H1 (cell line): Measurements from ENCODE around the gene ZNF879. TPM values are rescaled to one million over a fixed set of nuclear protein-coding genes. Genes with fewer than 3 reads are reported as not detected.

Source experiments
- CTCF ChIA-PET: fragments of 300-600 bp; sonication (Branson Sonifier 250); formaldehyde crosslinking; loops from one replicate; lab custom pipeline; 2021; ENCODE audit not compliant: partially characterized antibody; lab: Charles Lee
- POLR2A ChIA-PET: fragments of 300-600 bp; sonication (Branson Sonifier 250); formaldehyde crosslinking; loops from one replicate; lab custom pipeline; 2021; ENCODE audit warnings: inconsistent platforms; ENCODE audit not compliant: partially characterized antibody; lab: Charles Lee
- DNase-seq, 2 experiments: peaks; one replicate each; pipeline versions ENCODE4 v3.0.0 to v3.0.0-alpha.2; 2010 to 2022; ENCODE audit warnings: low spot score in 2 of 2, low read depth in 1 of 2, mixed read lengths in 1 of 2
- FAIRE-seq: peaks from 2 replicates; lab custom pipeline; 2011; peaks lifted over from hg19 to GRCh38; lab: Jason Lieb, UNC
- H2AFZ ChIP-seq: 2 replicates; pipeline ENCODE4 v1.8.1; 2012; ENCODE audit warnings: low read length, inconsistent platforms
- H2AK5ac ChIP-seq: 2 replicates; pipeline ENCODE4 v1.6.1; 2013; ENCODE audit warnings: low read depth, low read length
- H2BK120ac ChIP-seq: replicated peaks from 2 replicates; pipeline ENCODE3; 2013; ENCODE audit warnings: low read depth, low read length, inconsistent platforms
- H2BK12ac ChIP-seq: 2 replicates; pipeline ENCODE4 v1.6.1; 2013; ENCODE audit warnings: low read depth, low read length
- H2BK15ac ChIP-seq: 2 replicates; pipeline ENCODE4 v1.6.1; 2013; ENCODE audit warnings: low read length
- H2BK20ac ChIP-seq: 2 replicates; pipeline ENCODE4 v1.6.1; 2013; ENCODE audit warnings: low read length
- H2BK5ac ChIP-seq: 2 replicates; pipeline ENCODE4 v1.6.1; 2013; ENCODE audit warnings: low read depth, low read length
- H3K14ac ChIP-seq: 2 replicates; pipeline ENCODE4 v1.6.1; 2013; ENCODE audit warnings: inconsistent platforms; ENCODE audit not compliant: insufficient read length
- H3K18ac ChIP-seq: 2 replicates; pipeline ENCODE4 v1.6.1; 2013; ENCODE audit warnings: low read length; ENCODE audit errors: extremely low read depth
- H3K23ac ChIP-seq: 2 replicates; pipeline ENCODE4 v1.6.1; 2013; ENCODE audit warnings: inconsistent platforms; ENCODE audit not compliant: insufficient read length
- H3K23me2 ChIP-seq: 2 replicates; pipeline ENCODE4 v1.6.1; 2013; ENCODE audit warnings: low read depth, low read length
- H3K27ac ChIP-seq: 2 replicates; pipeline ENCODE4 v1.6.1; 2011; ENCODE audit warnings: low read depth, low read length, inconsistent platforms
- H3K27me3 ChIP-seq, 4 experiments: replicated peaks in 1 of 4; 1 replicate in 1 of 4; 2 replicates in 3 of 4; pipeline versions ENCODE4 v1.6.1 to v1.8.1; 2011 to 2013; ENCODE audit warnings: low read length in 3 of 4, mild to moderate bottlenecking in 3 of 4, inconsistent platforms in 2 of 4, mixed read lengths in 2 of 4, moderate library complexity in 1 of 4; ENCODE audit not compliant: control insufficient read depth in 3 of 4, insufficient read depth in 3 of 4; ENCODE audit errors: extremely low read depth in 1 of 4
- H3K36me3 ChIP-seq, 4 experiments: 2 replicates each; pipeline versions ENCODE4 v1.6.1 to v1.8.1; 2011 to 2013; ENCODE audit warnings: mild to moderate bottlenecking in 4 of 4, low read length in 3 of 4, moderate library complexity in 2 of 4, control low read depth in 1 of 4, inconsistent platforms in 1 of 4; ENCODE audit not compliant: insufficient read depth in 4 of 4, control insufficient read depth in 2 of 4
- H3K4ac ChIP-seq: replicated peaks from 2 replicates; pipeline ENCODE3; 2013; ENCODE audit warnings: low read length, low read depth, mixed read lengths, inconsistent platforms; ENCODE audit not compliant: insufficient read length
- H3K4me1 ChIP-seq, 4 experiments: replicated peaks in 1 of 4; 1 replicate in 1 of 4; 2 replicates in 3 of 4; pipeline versions ENCODE4 v1.6.1 to v1.8.1; 2011 to 2013; ENCODE audit warnings: low read length in 3 of 4, inconsistent platforms in 2 of 4, mixed read lengths in 1 of 4; ENCODE audit not compliant: insufficient read depth in 4 of 4, control insufficient read depth in 3 of 4
- H3K4me2 ChIP-seq, 2 experiments: 2 replicates each; pipeline versions ENCODE4 v1.6.1 to v1.8.1; 2011 to 2013; ENCODE audit warnings: low read depth in 2 of 2, low read length in 2 of 2, control low read depth in 1 of 2, inconsistent platforms in 1 of 2, mild to moderate bottlenecking in 1 of 2; ENCODE audit not compliant: insufficient read depth in 1 of 2
- H3K4me3 ChIP-seq, 4 experiments: fragments of 200-600, 300-600 bp in 1 of 4; sonication (generic), shearing (Covaris generic), sonication (Bioruptor Twin) in 1 of 4; 2 replicates each; pipeline versions ENCODE4 v1.5.1 to v1.8.1; 2011 to 2016; ENCODE audit warnings: low read length in 4 of 4, low read depth in 3 of 4, control low read depth in 2 of 4, inconsistent platforms in 2 of 4, mild to moderate bottlenecking in 2 of 4, mixed read lengths in 1 of 4, moderate library complexity in 1 of 4; ENCODE audit not compliant: insufficient read depth in 2 of 4; ENCODE audit errors: extremely low read depth in 1 of 4
- H3K56ac ChIP-seq: replicated peaks from 2 replicates; pipeline ENCODE3; 2013; ENCODE audit warnings: low read depth, mild to moderate bottlenecking, mixed read lengths, low read length, inconsistent platforms; ENCODE audit not compliant: insufficient read length
- H3K79me1 ChIP-seq: 2 replicates; pipeline ENCODE4 v1.6.1; 2013; ENCODE audit warnings: low read depth, low read length, control low read depth
- H3K79me2 ChIP-seq, 2 experiments: 2 replicates each; pipeline versions ENCODE4 v1.6.1 to v1.8.1; 2012 to 2013; ENCODE audit warnings: low read length in 2 of 2, mild to moderate bottlenecking in 2 of 2, inconsistent platforms in 1 of 2; ENCODE audit not compliant: insufficient read depth in 2 of 2, control insufficient read depth in 1 of 2
- H3K9ac ChIP-seq, 4 experiments: replicated peaks in 1 of 4; 1 replicate in 1 of 4; 2 replicates in 3 of 4; pipeline versions ENCODE4 v1.6.1 to v1.8.1; 2011 to 2013; ENCODE audit warnings: low read depth in 3 of 4, low read length in 3 of 4, control low read depth in 2 of 4, mild to moderate bottlenecking in 2 of 4, moderate library complexity in 2 of 4, inconsistent platforms in 1 of 4; ENCODE audit errors: extremely low read depth in 1 of 4
- H3K9me3 ChIP-seq, 2 experiments: 2 replicates each; pipeline versions ENCODE4 v1.6.1 to v1.8.1; 2012 to 2013; ENCODE audit warnings: mild to moderate bottlenecking in 2 of 2, moderate library complexity in 2 of 2, control low read depth in 1 of 2, inconsistent platforms in 1 of 2, low read depth in 1 of 2, low read length in 1 of 2, mixed read lengths in 1 of 2; ENCODE audit not compliant: insufficient read depth in 2 of 2
- H4K20me1 ChIP-seq, 2 experiments: replicated peaks in 1 of 2; 2 replicates each; pipeline versions ENCODE3 to v1.8.1; 2011 to 2013; ENCODE audit warnings: inconsistent platforms in 2 of 2, low read length in 2 of 2, mild to moderate bottlenecking in 1 of 2; ENCODE audit not compliant: insufficient read depth in 2 of 2, control insufficient read depth in 1 of 2
- H4K5ac ChIP-seq: 2 replicates; pipeline ENCODE4 v1.6.1; 2013; ENCODE audit warnings: low read length, low read depth, mixed read lengths, inconsistent platforms; ENCODE audit not compliant: insufficient read length
- H4K8ac ChIP-seq: 2 replicates; pipeline ENCODE4 v1.8.0; 2013; ENCODE audit warnings: mild to moderate bottlenecking, moderate library complexity, low read length, inconsistent platforms; ENCODE audit not compliant: insufficient read depth; ENCODE audit errors: extremely low read depth
- H4K91ac ChIP-seq: replicated peaks from 2 replicates; pipeline ENCODE3; 2013; ENCODE audit warnings: low read length, mixed read lengths, inconsistent platforms; ENCODE audit not compliant: insufficient read length
- ASH2L ChIP-seq: fragments of 200-600, 300-600 bp; sonication (generic); IDR thresholded peaks from one replicate; pipeline ENCODE4 v1.7.1; 2017; ENCODE audit warnings: low read length
- CTBP2 ChIP-seq: IDR thresholded peaks from 2 replicates; pipeline ENCODE4 v1.7.0; 2011; ENCODE audit warnings: borderline replicate concordance, mild to moderate bottlenecking, moderate library complexity, mixed read lengths, low read length; ENCODE audit not compliant: insufficient read depth, insufficient read length
- EP300 ChIP-seq, 2 experiments: IDR thresholded peaks; 1 replicate in 1 of 2; 2 replicates in 1 of 2; pipeline ENCODE4 v1.6.1; 2011 to 2012; ENCODE audit warnings: low read depth in 2 of 2, low read length in 2 of 2, mild to moderate bottlenecking in 2 of 2, borderline replicate concordance in 1 of 2, inconsistent platforms in 1 of 2, moderate library complexity in 1 of 2
- FOSL1 ChIP-seq: IDR thresholded peaks from 2 replicates; pipeline ENCODE4 v1.6.1; 2011; ENCODE audit warnings: mild to moderate bottlenecking, low read depth, low read length, moderate library complexity; ENCODE audit not compliant: insufficient read depth
- JUND ChIP-seq: IDR thresholded peaks from 2 replicates; pipeline ENCODE4 v1.6.1; 2011; ENCODE audit warnings: mild to moderate bottlenecking, improper control_type of control experiment, low read length
- KDM1A ChIP-seq: fragments of 200-600, 300-600 bp; sonication (generic); IDR thresholded peaks from 2 replicates; pipeline ENCODE4 v1.7.1; 2016; ENCODE audit warnings: mild to moderate bottlenecking, low read length, borderline replicate concordance
- KDM4A ChIP-seq: IDR thresholded peaks from one replicate; pipeline ENCODE4 v1.7.1; 2012; ENCODE audit warnings: low read depth, mild to moderate bottlenecking, moderate library complexity, low read length, inconsistent platforms; ENCODE audit not compliant: severe bottlenecking
- POLR2AphosphoS5 ChIP-seq: IDR thresholded peaks from 2 replicates; pipeline ENCODE4 v1.6.1; 2011; ENCODE audit warnings: low read depth, low read length
- RNF2 ChIP-seq: fragments of 200-900, 300-1000 bp; sonication (generic); IDR thresholded peaks from 2 replicates; pipeline ENCODE4 v1.7.1; 2016; ENCODE audit warnings: borderline replicate concordance, low read depth, mild to moderate bottlenecking, antibody characterized with exemption, low read length; ENCODE audit not compliant: poor library complexity, severe bottlenecking; ENCODE audit errors: missing control alignments
- RXRA ChIP-seq: IDR thresholded peaks from 2 replicates; pipeline ENCODE4 v1.6.1; 2011; ENCODE audit warnings: low read depth, mild to moderate bottlenecking, low read length, moderate library complexity; ENCODE audit not compliant: insufficient read depth
- SAP30 ChIP-seq: fragments of 300-600 bp; sonication (generic); IDR thresholded peaks from 2 replicates; pipeline ENCODE4 v1.7.1; 2012; ENCODE audit warnings: low read length, moderate library complexity, mild to moderate bottlenecking, inconsistent platforms; ENCODE audit not compliant: insufficient read depth, insufficient replicate concordance
- SIRT6 ChIP-seq: IDR thresholded peaks from one replicate; pipeline ENCODE4 v1.7.1; 2012; ENCODE audit warnings: low read length, inconsistent platforms
- SP4 ChIP-seq: IDR thresholded peaks from 2 replicates; pipeline ENCODE4 v1.6.1; 2012; ENCODE audit warnings: low read length, inconsistent platforms
- TAF1 ChIP-seq: IDR thresholded peaks from 2 replicates; pipeline ENCODE4 v1.6.1; 2011; ENCODE audit warnings: mild to moderate bottlenecking, low read depth, low read length
- WGBS, 2 experiments: shearing (Covaris generic) in 1 of 2; methylation state at CpG; one replicate each; pipeline versions ENCODE4 v1.1.6 to v1.1.7; 2013 to 2015; ENCODE audit warnings: low lambda C conversion rate in 2 of 2, mixed read lengths in 2 of 2, inconsistent platforms in 1 of 2, low coverage in 1 of 2, missing lambda C conversion rate in 1 of 2; ENCODE audit not compliant: insufficient replicate concordance in 2 of 2, insufficient coverage in 1 of 2, insufficient read length in 1 of 2; ENCODE audit errors: extremely low coverage in 1 of 2, missing lambda C conversion rate in 1 of 2; 5-methylcytosine and 5-hydroxymethylcytosine counted together
- polyA plus RNA-seq, 7 experiments: library from polyadenylated mRNA; depleted of rRNA in 3 of 7; stranded (reverse) in 5 of 7; unstranded in 2 of 7; fragments of >200 nt in 5 of 7; fragments of 200-250 nt in 2 of 7; gene quantifications; 1 replicate in 5 of 7; 2 replicates in 1 of 7; 4 replicates in 1 of 7; pipeline versions ENCODE4 v1.2.1 to v1.2.3, GENCODE V29; 2011 to 2013; ENCODE audit warnings: missing spikeins in 2 of 7, mixed read lengths in 2 of 7
- total RNA-seq: library from RNA; stranded (reverse); fragmentation: NEBNext Ultra II Directional; extraction: Animal tissue kit (Norgen Biotek cat#: 25700); gene quantifications from 2 replicates; pipeline ENCODE4 v1.2.1, GENCODE V29; 2021

ZNF879 gene
- total and polyA plus RNA-seq, 2 of the 8 experiments (the other 6 are each of a cell fraction or from before 2014, with no cell fraction given), result 2.2 to 3.1 TPM

GRCh38 chr5:178997191-178997590, 26.4 kb upstream of the ZNF879 start:
- no peak overlapping the region for H2BK120ac ChIP-seq
- peaks cover 26 to 47% (median 44%) of the 10 kb centered on the region in 4 experiments for H3K27me3 ChIP-seq
- no peak overlapping the region for H3K4ac ChIP-seq
- no peak overlapping the region for H2BK12ac ChIP-seq
- H2AFZ ChIP-seq, result no peak overlapping the region
- no peak overlapping the region for H3K56ac ChIP-seq
- no peak overlapping the region for H4K91ac ChIP-seq
- no peaks in the 10 kb centered on the region for H3K79me1 ChIP-seq
- ChIA-PET POLR2A (no interaction called here), CTCF (no interaction called here)
- no peak overlapping the region for H3K4me3 ChIP-seq
- no peak for DNase-seq
- no peak for FAIRE-seq
- H3K9me3 ChIP-seq, result peaks cover 6 to 25% of the 10 kb centered on the region in 2 experiments
- H2BK5ac ChIP-seq, result no peak overlapping the region
- H3K9ac ChIP-seq, result no peak overlapping the region
- 90% methylated on average over 5 of the region's 6 CpGs; no CpG with 5 or more reads in 1 of the 2 experiments for WGBS, 2 experiments
- H3K14ac ChIP-seq, result no peak overlapping the region
- H2AK5ac ChIP-seq, result no peak overlapping the region
- no peaks in the 10 kb centered on the region; a peak in 1 of 8 replicates for H3K36me3 ChIP-seq
- H3K4me1 ChIP-seq, result peaks cover 0 to 13% (median 1%) of the 10 kb centered on the region in 4 experiments; a peak in 5 of 7 replicates
- H4K8ac ChIP-seq, result no peak overlapping the region
- no peak overlapping the region for H3K27ac ChIP-seq
- H3K23me2 ChIP-seq, result peaks cover 9% of the 10 kb centered on the region; the same call in 1 of the 2 replicates
- H4K5ac ChIP-seq, result no peak overlapping the region
- no peak overlapping the region for H3K18ac ChIP-seq
- H2BK15ac ChIP-seq, result no peak overlapping the region
- H3K4me2 ChIP-seq, result no peak overlapping the region
- no peaks in the 10 kb centered on the region for H3K79me2 ChIP-seq
- no peak overlapping the region for H3K23ac ChIP-seq
- H4K20me1 ChIP-seq, result peaks cover 1 to 4% of the 10 kb centered on the region in 2 experiments
- no peak overlapping the region for H2BK20ac ChIP-seq
- no peak for TF ChIP-seq JUND
- TF ChIP-seq EP300 (IDR thresholded peaks at IDR 0.05; ENCODE audit: borderline replicate concordance in 1 of 2, low read depth in 2 of 2, low read length in 2 of 2), result no peak
- no peak for TF ChIP-seq RNF2
- no peak for TF ChIP-seq KDM4A
- TF ChIP-seq FOSL1, result no peak
- TF ChIP-seq CTBP2, result no peak
- no peak for TF ChIP-seq RXRA
- TF ChIP-seq KDM1A, result no peak
- no peak for TF ChIP-seq SP4
- TF ChIP-seq ASH2L, result no peak
- TF ChIP-seq POLR2AphosphoS5, result no peak
- TF ChIP-seq SAP30, result no peak
- TF ChIP-seq SIRT6, result no peak
- TF ChIP-seq TAF1, result no peak
